HT-29 (cell line): ENCODE data around the gene NOB1. TPM values are rescaled to one million over a fixed set of nuclear protein-coding genes. Genes with fewer than 3 reads are reported as not detected.

Source experiments
- small RNA-seq: library from RNA; depleted of rRNA; stranded (forward); fragments of <200 nt; gene quantifications from one replicate; pipeline ENCODE3, GENCODE V24; 2014
- total RNA-seq: library from RNA; depleted of rRNA; stranded (reverse); fragments of >200 nt; shearing (Covaris generic); gene quantifications from 2 replicates; pipeline ENCODE4 v1.2.3, GENCODE V29; 2014; rRNA removed

Gene NOB1
- total RNA-seq, 1 experiment from 2014 or later: 37.2 TPM

Small RNA genes within 50 kb of the gene (small RNA-seq; reads per million reads assigned to genes)
- not detected for gene RF00091

Other genes with a start within 250 kb of the NOB1 start
- gene NFAT5, start 189.0 kb downstream of the NOB1 start, total RNA-seq: 6.3 and 10.8 TPM in 2 replicates
- gene NQO1, start 28.4 kb downstream of the NOB1 start, total RNA-seq: 560 and 591 TPM in 2 replicates
- gene WWP2, start 7.4 kb upstream of the NOB1 start, total RNA-seq: 38.1 and 40.1 TPM in 2 replicates
- gene CLEC18A, start 196.4 kb upstream of the NOB1 start, total RNA-seq: not detected in 2 replicates